Liver (tissue), 9 donors: Measurements from ENCODE around the gene CHST12. TPM values are rescaled to one million over a fixed set of nuclear protein-coding genes. Genes with fewer than 3 reads are reported as not detected.

Source experiments
- DNase-seq: peaks from one replicate; pipeline ENCODE4 v3.0.0-alpha.2; 2017; ENCODE audit warnings: low spot score
- H3K27ac ChIP-seq, 2 donors: one replicate each; pipeline ENCODE4 v1.7.0; 2013; ENCODE audit warnings: inconsistent platforms in 2 of 2, low read length in 2 of 2, control low read depth in 1 of 2, low read depth in 1 of 2, mild to moderate bottlenecking in 1 of 2
- H3K27me3 ChIP-seq, 4 donors: one replicate each; pipeline versions ENCODE4 v1.6.1 to v1.7.0; 2013; ENCODE audit warnings: low read length in 3 of 4, inconsistent platforms in 1 of 4, mild to moderate bottlenecking in 1 of 4, moderate library complexity in 1 of 4; ENCODE audit not compliant: control insufficient read depth in 4 of 4, insufficient read depth in 4 of 4
- H3K36me3 ChIP-seq, 4 donors: one replicate each; pipeline versions ENCODE4 v1.6.1 to v1.7.0; 2013; ENCODE audit warnings: low read length in 3 of 4, mild to moderate bottlenecking in 3 of 4, low read depth in 1 of 4, moderate library complexity in 1 of 4; ENCODE audit not compliant: control insufficient read depth in 4 of 4, insufficient read depth in 3 of 4
- H3K4me1 ChIP-seq, 4 donors: one replicate each; pipeline versions ENCODE4 v1.6.1 to v1.7.0; 2013; ENCODE audit warnings: low read length in 3 of 4, mild to moderate bottlenecking in 3 of 4, moderate library complexity in 1 of 4; ENCODE audit not compliant: control insufficient read depth in 4 of 4, insufficient read depth in 4 of 4
- H3K4me3 ChIP-seq, 3 donors: one replicate each; pipeline versions ENCODE4 v1.6.1 to v1.7.0; 2013; ENCODE audit warnings: low read length in 3 of 3, control low read depth in 1 of 3, low read depth in 1 of 3, mild to moderate bottlenecking in 1 of 3
- H3K9ac ChIP-seq, 2 donors: one replicate each; pipeline ENCODE4 v1.7.0; 2013; ENCODE audit warnings: low read length in 2 of 2, mild to moderate bottlenecking in 2 of 2, moderate library complexity in 2 of 2, control low read depth in 1 of 2, low read depth in 1 of 2
- H3K9me3 ChIP-seq, 4 donors: one replicate each; pipeline versions ENCODE4 v1.6.1 to v1.7.0; 2013; ENCODE audit warnings: low read length in 3 of 4; ENCODE audit not compliant: control insufficient read depth in 4 of 4
- FOXA1 ChIP-seq: IDR thresholded peaks from 2 replicates; pipeline ENCODE4 v1.6.1; 2016; ENCODE audit warnings: antibody characterized with exemption
- FOXA2 ChIP-seq: IDR thresholded peaks from 2 replicates; pipeline ENCODE4 v1.6.1; 2016; ENCODE audit warnings: antibody characterized with exemption
- HNF4G ChIP-seq: IDR thresholded peaks from 2 replicates; pipeline ENCODE4 v1.6.1; 2016; ENCODE audit warnings: antibody characterized with exemption
- JUND ChIP-seq, 2 donors: IDR thresholded peaks; 2 replicates each; pipeline ENCODE4 v1.6.1; 2016; ENCODE audit warnings: antibody characterized with exemption in 2 of 2
- RAD21 ChIP-seq, 2 donors: IDR thresholded peaks; 2 replicates each; pipeline ENCODE4 v1.6.1; 2016; ENCODE audit warnings: antibody characterized with exemption in 2 of 2, mild to moderate bottlenecking in 2 of 2
- RXRA ChIP-seq, 2 donors: IDR thresholded peaks; 2 replicates each; pipeline ENCODE4 v1.6.1; 2017 to 2018; ENCODE audit warnings: antibody characterized with exemption in 2 of 2, mild to moderate bottlenecking in 1 of 2
- SP1 ChIP-seq: IDR thresholded peaks from 2 replicates; pipeline ENCODE4 v1.6.1; 2018; ENCODE audit warnings: antibody characterized with exemption, mild to moderate bottlenecking
- YY1 ChIP-seq: IDR thresholded peaks from 2 replicates; pipeline ENCODE4 v1.6.1; 2016; ENCODE audit warnings: antibody characterized with exemption, mild to moderate bottlenecking
- WGBS: extraction: QIAGEN DNeasy Blood & Tissue Kit; methylation state at CpG from one replicate; pipeline ENCODE4 v1.1.7; 2013; 5-methylcytosine and 5-hydroxymethylcytosine counted together
- polyA plus RNA-seq, 2 donors: library from polyadenylated mRNA; stranded (reverse) in 1 of 2; unstranded in 1 of 2; fragments of 200-250 nt in 1 of 2; fragments of >200 nt in 1 of 2; fragmentation: Nextera tagmentation in 1 of 2; extraction: Ambion mirVana in 1 of 2; gene quantifications; one replicate each; pipeline versions ENCODE4 v1.2.1 to v1.2.3, GENCODE V29; 2013 to 2015
- total RNA-seq, 2 donors: library from RNA; depleted of rRNA; stranded (reverse); fragments of >200 nt; gene quantifications; one replicate each; pipeline ENCODE4 v1.2.3, GENCODE V29; 2014
- TF ChIP-seq, protein P1 (sequence below): IDR thresholded peaks from 2 replicates; pipeline ENCODE4 v1.6.1; 2016; ENCODE audit warnings: antibody characterized with exemption
- TF ChIP-seq, protein P2 (sequence below): IDR thresholded peaks from 2 replicates; pipeline ENCODE4 v1.6.1; 2016; ENCODE audit warnings: antibody characterized with exemption
- TF ChIP-seq, protein P3 (sequence below): IDR thresholded peaks from 2 replicates; pipeline ENCODE4 v1.6.1; 2016; ENCODE audit warnings: antibody characterized with exemption
- TF ChIP-seq, protein P4 (sequence below): fragments of 150-350 bp; IDR thresholded peaks from 2 replicates; pipeline ENCODE4 v1.5.1; 2017; ENCODE audit warnings: improper control_type of control experiment, low read depth, low read length; ENCODE audit not compliant: missing input control
- donor health status: healthy.
- donor health status: healthy.
- donor health status: healthy.
- donor health status: healthy.
- donor health status: healthy.

Gene CHST12
- total and polyA plus RNA-seq, 4 donors = 3.2 to 11.9 (median 5.2) TPM

DNA sequence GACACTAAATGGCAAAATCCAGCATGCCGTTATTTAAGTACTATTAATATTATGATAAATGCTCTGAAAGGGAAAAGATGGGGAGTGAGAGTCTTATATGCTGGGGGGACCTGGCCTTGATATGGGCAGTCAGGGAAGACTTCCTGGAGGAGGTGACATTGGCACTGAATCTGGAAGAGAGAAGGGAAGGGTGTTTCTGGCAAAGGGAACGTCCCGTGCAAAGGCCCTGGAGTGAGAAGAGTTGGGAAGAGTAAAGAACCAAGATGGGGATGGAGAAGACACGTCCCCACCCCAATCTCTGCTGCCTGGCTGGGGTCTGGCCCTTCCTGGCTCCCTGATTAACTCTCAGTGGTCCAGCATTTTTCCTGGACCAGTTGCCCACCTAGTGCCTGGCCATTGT is 77.8 kb downstream of the CHST12 start:
- DNase-seq = no peak
- 71% methylated on average over 4 of the region's 4 CpGs for WGBS

GRCh38 chr7:2482725-2483451 is 79.5 kb downstream of the CHST12 start:
- H3K27me3 ChIP-seq = no peaks in the 10 kb centered on the region
- H3K9ac ChIP-seq = no peak overlapping the region
- TF ChIP-seq HNF4G = no peak
- TF ChIP-seq SP1 = no peak
- no peak for TF ChIP-seq FOXA2
- TF ChIP-seq, protein P1, sequence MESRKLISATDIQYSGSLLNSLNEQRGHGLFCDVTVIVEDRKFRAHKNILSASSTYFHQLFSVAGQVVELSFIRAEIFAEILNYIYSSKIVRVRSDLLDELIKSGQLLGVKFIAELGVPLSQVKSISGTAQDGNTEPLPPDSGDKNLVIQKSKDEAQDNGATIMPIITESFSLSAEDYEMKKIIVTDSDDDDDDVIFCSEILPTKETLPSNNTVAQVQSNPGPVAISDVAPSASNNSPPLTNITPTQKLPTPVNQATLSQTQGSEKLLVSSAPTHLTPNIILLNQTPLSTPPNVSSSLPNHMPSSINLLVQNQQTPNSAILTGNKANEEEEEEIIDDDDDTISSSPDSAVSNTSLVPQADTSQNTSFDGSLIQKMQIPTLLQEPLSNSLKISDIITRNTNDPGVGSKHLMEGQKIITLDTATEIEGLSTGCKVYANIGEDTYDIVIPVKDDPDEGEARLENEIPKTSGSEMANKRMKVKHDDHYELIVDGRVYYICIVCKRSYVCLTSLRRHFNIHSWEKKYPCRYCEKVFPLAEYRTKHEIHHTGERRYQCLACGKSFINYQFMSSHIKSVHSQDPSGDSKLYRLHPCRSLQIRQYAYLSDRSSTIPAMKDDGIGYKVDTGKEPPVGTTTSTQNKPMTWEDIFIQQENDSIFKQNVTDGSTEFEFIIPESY = no peak
- no peak for TF ChIP-seq FOXA1
- no peak for TF ChIP-seq RAD21 (IDR thresholded peaks at IDR 0.05)
- no peak for TF ChIP-seq RXRA (IDR thresholded peaks at IDR 0.05)
- TF ChIP-seq, protein P2, sequence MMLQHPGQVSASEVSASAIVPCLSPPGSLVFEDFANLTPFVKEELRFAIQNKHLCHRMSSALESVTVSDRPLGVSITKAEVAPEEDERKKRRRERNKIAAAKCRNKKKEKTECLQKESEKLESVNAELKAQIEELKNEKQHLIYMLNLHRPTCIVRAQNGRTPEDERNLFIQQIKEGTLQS = no peak
- TF ChIP-seq, protein P3, sequence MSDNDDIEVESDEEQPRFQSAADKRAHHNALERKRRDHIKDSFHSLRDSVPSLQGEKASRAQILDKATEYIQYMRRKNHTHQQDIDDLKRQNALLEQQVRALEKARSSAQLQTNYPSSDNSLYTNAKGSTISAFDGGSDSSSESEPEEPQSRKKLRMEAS = no peak
- H3K4me3 ChIP-seq = no peak overlapping the region
- H3K36me3 ChIP-seq = no peaks in the 10 kb centered on the region
- peaks cover 0 to 10% (median 3%) of the 10 kb centered on the region in 4 donors for H3K9me3 ChIP-seq
- 89% methylated on average over 10 of the region's 10 CpGs for whole genome bisulfite sequencing
- DNase-seq = no peak
- H3K27ac ChIP-seq = no peak overlapping the region
- H3K4me1 ChIP-seq = peaks cover 0 to 10% (median 6%) of the 10 kb centered on the region in 4 donors

More for the DNA sequence above, 77.8 kb downstream of the CHST12 start:
- Histone ChIP-seq H3K9me3 (peaks cover 0 to 10% (median 3%) of the 10 kb centered on the region in 4 donors), H3K9ac (no peak overlapping the region), H3K27ac (no peak overlapping the region), H3K36me3 (no peaks in the 10 kb centered on the region), H3K4me3 (no peak overlapping the region), H3K4me1 (peaks cover 0 to 13% (median 10%) of the 10 kb centered on the region in 4 donors), H3K27me3 (no peaks in the 10 kb centered on the region)
- TF ChIP-seq, protein P3 = no peak
- TF ChIP-seq FOXA2 (no peak), JUND (IDR thresholded peaks at IDR 0.05) (no peak), YY1 (no peak), RAD21 (IDR thresholded peaks at IDR 0.05) (no peak)
- TF ChIP-seq, protein P4, sequence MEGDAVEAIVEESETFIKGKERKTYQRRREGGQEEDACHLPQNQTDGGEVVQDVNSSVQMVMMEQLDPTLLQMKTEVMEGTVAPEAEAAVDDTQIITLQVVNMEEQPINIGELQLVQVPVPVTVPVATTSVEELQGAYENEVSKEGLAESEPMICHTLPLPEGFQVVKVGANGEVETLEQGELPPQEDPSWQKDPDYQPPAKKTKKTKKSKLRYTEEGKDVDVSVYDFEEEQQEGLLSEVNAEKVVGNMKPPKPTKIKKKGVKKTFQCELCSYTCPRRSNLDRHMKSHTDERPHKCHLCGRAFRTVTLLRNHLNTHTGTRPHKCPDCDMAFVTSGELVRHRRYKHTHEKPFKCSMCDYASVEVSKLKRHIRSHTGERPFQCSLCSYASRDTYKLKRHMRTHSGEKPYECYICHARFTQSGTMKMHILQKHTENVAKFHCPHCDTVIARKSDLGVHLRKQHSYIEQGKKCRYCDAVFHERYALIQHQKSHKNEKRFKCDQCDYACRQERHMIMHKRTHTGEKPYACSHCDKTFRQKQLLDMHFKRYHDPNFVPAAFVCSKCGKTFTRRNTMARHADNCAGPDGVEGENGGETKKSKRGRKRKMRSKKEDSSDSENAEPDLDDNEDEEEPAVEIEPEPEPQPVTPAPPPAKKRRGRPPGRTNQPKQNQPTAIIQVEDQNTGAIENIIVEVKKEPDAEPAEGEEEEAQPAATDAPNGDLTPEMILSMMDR = no peak
- TF ChIP-seq, protein P2 = no peak
- TF ChIP-seq, protein P1 = no peak
